HepG2 (cell line): ENCODE measurements around the gene VPS54. TPM values are rescaled to one million over a fixed set of nuclear protein-coding genes. Genes with fewer than 3 reads are reported as not detected.

Experiments
- ATM ChIP-seq: fragments of 450-650 bp; IDR thresholded peaks from 2 replicates; pipeline ENCODE4 v1.7.1; 2017; ENCODE audit warnings: mild to moderate bottlenecking, borderline replicate concordance
- CEBPB ChIP-seq: IDR thresholded peaks from 2 replicates; pipeline ENCODE4 v1.6.1; 2011; ENCODE audit warnings: low read depth, low read length, improper control_type of control experiment, borderline replicate concordance
- CREB1 ChIP-seq, 2 experiments: fragments of 450-650 bp in 1 of 2; IDR thresholded peaks; 2 replicates each; pipeline ENCODE4 v1.6.1; 2016 to 2017; ENCODE audit warnings: control low read depth in 1 of 2, mild to moderate bottlenecking in 1 of 2, missing compliant biosample characterization in 1 of 2, missing genetic modification characterization in 1 of 2
- FOXA1 ChIP-seq, 2 experiments: fragments of 450-650 bp in 1 of 2; sonication (generic) in 1 of 2; formaldehyde crosslinking in 1 of 2; IDR thresholded peaks; 2 replicates each; pipeline versions ENCODE4 v1.4.0 to v1.6.1; 2016 to 2020; ENCODE audit warnings: missing genetic modification reagents in 1 of 2
- GATAD2A ChIP-seq: IDR thresholded peaks from 2 replicates; pipeline ENCODE4 v1.6.1; 2016
- HNRNPK ChIP-seq: fragments of 200-400 bp; formaldehyde crosslinking; IDR thresholded peaks from 2 replicates; pipeline ENCODE4 v1.6.1; 2018; ENCODE audit warnings: low read length, low read depth, moderate library complexity, mild to moderate bottlenecking; ENCODE audit not compliant: poor library complexity, severe bottlenecking
- KAT8 ChIP-seq: IDR thresholded peaks from 2 replicates; pipeline ENCODE4 v1.6.1; 2016; ENCODE audit warnings: missing genetic modification reagents, missing compliant biosample characterization
- MTF1 ChIP-seq: sonication (generic); formaldehyde crosslinking; IDR thresholded peaks from 2 replicates; pipeline ENCODE4 v1.5.0; 2020; ENCODE audit warnings: missing genetic modification reagents
- NCOA2 ChIP-seq: sonication (generic); formaldehyde crosslinking; IDR thresholded peaks from 2 replicates; pipeline ENCODE4 v1.8.0; 2022; ENCODE audit warnings: inconsistent platforms
- NFIC ChIP-seq: IDR thresholded peaks from 2 replicates; pipeline ENCODE4 v1.6.1; 2012; ENCODE audit warnings: mild to moderate bottlenecking, low read length, inconsistent platforms
- PAX8 ChIP-seq: sonication (generic); formaldehyde crosslinking; IDR thresholded peaks from 2 replicates; pipeline ENCODE4 v1.8.0; 2022; ENCODE audit warnings: mild to moderate bottlenecking, missing genetic modification reagents, borderline replicate concordance
- PAXIP1 ChIP-seq: sonication (generic); formaldehyde crosslinking; conservative IDR thresholded peaks from 2 replicates; pipeline ENCODE4 v1.4.0; 2020; ENCODE audit warnings: mild to moderate bottlenecking, missing genetic modification reagents, moderate library complexity
- POGZ ChIP-seq: sonication (generic); formaldehyde crosslinking; IDR thresholded peaks from 2 replicates; pipeline ENCODE4 v1.4.0; 2020; ENCODE audit warnings: mild to moderate bottlenecking, missing genetic modification reagents
- RCOR2 ChIP-seq: IDR thresholded peaks from 2 replicates; pipeline ENCODE4 v1.6.1; 2016; ENCODE audit warnings: missing biosample characterization, missing genetic modification reagents
- SOX13 ChIP-seq, 3 experiments: fragments of 450-650 bp in 1 of 3; sonication (generic) in 1 of 3; formaldehyde crosslinking in 1 of 3; IDR thresholded peaks in 2 of 3; conservative IDR thresholded peaks in 1 of 3; 2 replicates each; pipeline versions ENCODE4 v1.5.0 to v1.6.1; 2016 to 2020; ENCODE audit warnings: antibody characterized with exemption in 1 of 3, mild to moderate bottlenecking in 1 of 3, missing compliant biosample characterization in 1 of 3, missing genetic modification reagents in 1 of 3, moderate library complexity in 1 of 3
- TBP ChIP-seq: sonication (generic); formaldehyde crosslinking; IDR thresholded peaks from 2 replicates; pipeline ENCODE4 v1.5.0; 2020; ENCODE audit warnings: missing genetic modification reagents
- TBX3 ChIP-seq: fragments of 450-650 bp; IDR thresholded peaks from 2 replicates; pipeline ENCODE4 v1.6.1; 2017; ENCODE audit warnings: antibody characterized with exemption, mild to moderate bottlenecking, inconsistent platforms, borderline replicate concordance
- TCF7 ChIP-seq: sonication (generic); IDR thresholded peaks from 2 replicates; pipeline ENCODE4 v1.6.1; 2016; ENCODE audit warnings: antibody characterized with exemption, low read depth
- TEF ChIP-seq: sonication (generic); formaldehyde crosslinking; IDR thresholded peaks from 2 replicates; pipeline ENCODE4 v1.5.0; 2020; ENCODE audit warnings: missing genetic modification reagents
- ZNF205 ChIP-seq: IDR thresholded peaks from 2 replicates; pipeline ENCODE4 v1.6.1; 2018; ENCODE audit warnings: missing biosample characterization, missing genetic modification reagents
- ZNF251 ChIP-seq: sonication (generic); formaldehyde crosslinking; IDR thresholded peaks from 2 replicates; pipeline ENCODE4 v1.9.0; 2021; ENCODE audit warnings: mild to moderate bottlenecking, missing genetic modification reagents
- ZNF3 ChIP-seq: IDR thresholded peaks from 2 replicates; pipeline ENCODE4 v1.7.0; 2017; ENCODE audit warnings: inconsistent platforms
- ZNF691 ChIP-seq: sonication (generic); formaldehyde crosslinking; IDR thresholded peaks from 2 replicates; pipeline ENCODE4 v1.4.0; 2020; ENCODE audit warnings: missing genetic modification reagents, low read depth, mild to moderate bottlenecking, borderline replicate concordance
- ZNF770 ChIP-seq: sonication (generic); formaldehyde crosslinking; IDR thresholded peaks from 2 replicates; pipeline ENCODE4 v1.5.0; 2020; ENCODE audit warnings: mild to moderate bottlenecking, missing genetic modification reagents
- ZNF839 ChIP-seq: sonication (generic); formaldehyde crosslinking; IDR thresholded peaks from 2 replicates; pipeline ENCODE4 v1.4.0; 2020; ENCODE audit warnings: missing genetic modification reagents, mild to moderate bottlenecking, borderline replicate concordance
- polyA plus RNA-seq, 8 experiments: library from polyadenylated mRNA; depleted of rRNA in 3 of 8; stranded (reverse) in 7 of 8; unstranded in 1 of 8; fragments of >200 nt; fragmentation: Illumina TruSeq in 4 of 8; extraction: Trizol in 4 of 8; gene quantifications; 2 replicates each; pipeline versions ENCODE4 v1.2.1 to v1.2.3, GENCODE V29; 2011 to 2016; ENCODE audit warnings: low read depth in 4 of 8, missing spikeins in 1 of 8, mixed read lengths in 1 of 8; ENCODE audit not compliant: insufficient read depth in 1 of 8
- total RNA-seq, 5 experiments: library from RNA; depleted of rRNA; stranded (reverse); fragments of >200 nt; fragmentation: Illumina TruSeq; extraction: Trizol; gene quantifications; 2 replicates each; pipeline ENCODE4 v1.2.3, GENCODE V29; 2016; ENCODE audit warnings: low read depth in 1 of 5

Gene VPS54
- total and polyA plus RNA-seq, 2 of the 13 experiments (the other 11 are each of a cell fraction or from before 2014, with no cell fraction given): 64.7 to 77.5 TPM

- TF ChIP-seq CEBPB: no peak
- TF ChIP-seq ZNF770 (CRISPR knock-in tag): no peak
- TF ChIP-seq CREB1 (IDR thresholded peaks at IDR 0.05): no peak
- TF ChIP-seq CREB1 (CRISPR knock-in tag; IDR thresholded peaks at IDR 0.05): peak; percentile 42; the same call in 1 of the 2 replicates
- peak; percentile 70; the same call in 1 of the 2 replicates for TF ChIP-seq TEF
- no peak for TF ChIP-seq TBX3
- no peak for TF ChIP-seq ZNF251 (CRISPR knock-in tag)
- no peak for TF ChIP-seq ZNF205 (CRISPR knock-in tag)
- TF ChIP-seq ZNF691 (CRISPR knock-in tag): no peak
- TF ChIP-seq MTF1: no peak
- TF ChIP-seq RCOR2 (CRISPR knock-in tag): no peak
- TF ChIP-seq ZNF839 (CRISPR knock-in tag): no peak
- no peak for TF ChIP-seq TBP (CRISPR knock-in tag)
- TF ChIP-seq NCOA2 (CRISPR knock-in tag): peak; percentile 84
- peak; percentile 89 for TF ChIP-seq TCF7
- TF ChIP-seq SOX13 (IDR thresholded peaks at IDR 0.05): peak; percentile 78
- TF ChIP-seq SOX13 (CRISPR knock-in tag; conservative IDR thresholded peaks at IDR 0.05 in 1 of 2, IDR thresholded peaks at IDR 0.05 in 1 of 2): peak in 1 of 2 experiments; percentile 93; a peak in 2 of 4 replicates
- TF ChIP-seq ZNF3 (CRISPR knock-in tag): no peak
- peak; percentile 40; the same call in 1 of the 2 replicates for TF ChIP-seq PAXIP1 (CRISPR knock-in tag)
- TF ChIP-seq HNRNPK: no peak
- TF ChIP-seq GATAD2A (CRISPR knock-in tag): peak; percentile 38; the same call in 1 of the 2 replicates
- TF ChIP-seq PAX8 (CRISPR knock-in tag): no peak
- peak; percentile 67; the same call in 1 of the 2 replicates for TF ChIP-seq ATM
- peak; percentile 48; the same call in 1 of the 2 replicates for TF ChIP-seq POGZ (CRISPR knock-in tag)
- TF ChIP-seq NFIC: peak; percentile 65
- TF ChIP-seq FOXA1 (IDR thresholded peaks at IDR 0.05): no peak
- peak; percentile 64; the same call in 1 of the 2 replicates for TF ChIP-seq FOXA1 (CRISPR knock-in tag; IDR thresholded peaks at IDR 0.05)
- TF ChIP-seq KAT8 (CRISPR knock-in tag): peak; percentile 38; the same call in 1 of the 2 replicates
Measured at GRCh38 chr2:63950414-63950813, 68.8 kb downstream of the VPS54 start (continued).
